Stomach (tissue), 4 donors: Measurements from ENCODE around the gene CKLF.

Source experiments
- CTCF ChIP-seq, 7 experiments: fragments of 450-650 bp in 4 of 7; fragments of 200-600 bp in 3 of 7; sonication (generic) in 3 of 7; IDR thresholded peaks; one replicate each; pipeline ENCODE4 v1.5.1; 2016 to 2019; ENCODE audit warnings: antibody characterized with exemption in 7 of 7, control low read depth in 2 of 7, mild to moderate bottlenecking in 1 of 7
- EP300 ChIP-seq: sonication (generic); formaldehyde crosslinking; IDR thresholded peaks from one replicate; pipeline ENCODE4 v1.6.1; 2017; ENCODE audit warnings: antibody characterized with exemption
- POLR2A ChIP-seq, 4 donors: fragments of 450-650 bp; IDR thresholded peaks; one replicate each; pipeline ENCODE4 v1.6.1; 2016; ENCODE audit warnings: antibody characterized with exemption in 4 of 4, control low read depth in 2 of 4, mild to moderate bottlenecking in 1 of 4, moderate library complexity in 1 of 4

- no peak for TF ChIP-seq CTCF (IDR thresholded peaks at IDR 0.05)
- TF ChIP-seq EP300: no peak
- TF ChIP-seq POLR2A (IDR thresholded peaks at IDR 0.05): no peak
These were observed 539 bp upstream of the CKLF start for GRCh38 chr16:66551788-66552285.
